Measurements from ENCODE around the gene KDM5A.
"Not testable (repeated sequence)": the region's sequence is repeated elsewhere in the genome, so short reads cannot be mapped to it uniquely, and the experiment has no call there.

KDM5A gene

GRCh38 chr12:389142-390096, at the start of gene KDM5A:
Gene KDM5A, minus strand, starts transcription at chr12:389320. Its CDS starts 229 bp downstream, at chr12:389091.
- DNase-seq = peak; percentile 87 to 96

GRCh38 chr12:435737-436136, 46.6 kb upstream of the KDM5A start:
- DNase-seq = not testable (repeated sequence)

- no peak for DNase-seq
These were observed 33.4 kb upstream of the KDM5A start for GRCh38 chr12:422526-422925.

- DNase-seq = no peak
These were observed 29.3 kb upstream of the KDM5A start for GRCh38 chr12:418432-418831.

GRCh38 chr12:414859-415258, 25.7 kb upstream of the KDM5A start:
- no peak for DNase-seq

- peak in 1 of 2 donors; percentile 25 for DNase-seq
These were observed 12.9 kb upstream of the KDM5A start for GRCh38 chr12:402029-402389.

- peak; percentile 90 to 98 for DNase-seq
These were observed 12.3 kb upstream of the KDM5A start, which contains the start of gene CCDC77 for GRCh38 chr12:401235-402028. Gene CCDC77, plus strand, starts transcription at chr12:401644. Its CDS starts 7,740 bp downstream, at chr12:409384.

- no peak for DNase-seq
These were observed 11.7 kb upstream of the KDM5A start for GRCh38 chr12:400828-401227.

GRCh38 chr12:388541-389141, 479 bp downstream of the KDM5A start:
- peak; percentile 24 to 44 for DNase-seq

GRCh38 chr12:388012-388411, 1.1 kb downstream of the KDM5A start:
- DNase-seq = no peak

- DNase-seq = peak in 1 of 2 donors; percentile 12
These were observed 2.5 kb downstream of the KDM5A start for GRCh38 chr12:386651-387050.

- DNase-seq = not testable (repeated sequence)
These were observed 18.2 kb downstream of the KDM5A start for GRCh38 chr12:370739-371485.

GRCh38 chr12:367972-368371, 21.1 kb downstream of the KDM5A start:
- DNase-seq = no peak

GRCh38 chr12:366820-367219, 22.3 kb downstream of the KDM5A start:
- DNase-seq = no peak

GRCh38 chr12:359091-359490, 30.0 kb downstream of the KDM5A start:
- no peak for DNase-seq

GRCh38 chr12:356276-356988, 32.7 kb downstream of the KDM5A start:
- DNase-seq = no peak

- DNase-seq = not testable (repeated sequence)
These were observed 37.9 kb downstream of the KDM5A start for GRCh38 chr12:351197-351596.

GRCh38 chr12:349625-350024, 39.5 kb downstream of the KDM5A start:
- DNase-seq = not testable (repeated sequence)

- DNase-seq = not testable (repeated sequence)
These were observed 46.1 kb downstream of the KDM5A start for GRCh38 chr12:343036-343435.

GRCh38 chr12:337039-337438, 52.1 kb downstream of the KDM5A start:
- DNase-seq = no peak

GRCh38 chr12:334125-334524, 55.0 kb downstream of the KDM5A start:
- DNase-seq = no peak
